ENCODE data around the gene MAFG. TPM values are rescaled to one million over a fixed set of nuclear protein-coding genes. Genes with fewer than 3 reads are reported as not detected.

The MAFG gene
- total RNA-seq, 1 experiment from 2014 or later, result 22.9 TPM

DNA sequence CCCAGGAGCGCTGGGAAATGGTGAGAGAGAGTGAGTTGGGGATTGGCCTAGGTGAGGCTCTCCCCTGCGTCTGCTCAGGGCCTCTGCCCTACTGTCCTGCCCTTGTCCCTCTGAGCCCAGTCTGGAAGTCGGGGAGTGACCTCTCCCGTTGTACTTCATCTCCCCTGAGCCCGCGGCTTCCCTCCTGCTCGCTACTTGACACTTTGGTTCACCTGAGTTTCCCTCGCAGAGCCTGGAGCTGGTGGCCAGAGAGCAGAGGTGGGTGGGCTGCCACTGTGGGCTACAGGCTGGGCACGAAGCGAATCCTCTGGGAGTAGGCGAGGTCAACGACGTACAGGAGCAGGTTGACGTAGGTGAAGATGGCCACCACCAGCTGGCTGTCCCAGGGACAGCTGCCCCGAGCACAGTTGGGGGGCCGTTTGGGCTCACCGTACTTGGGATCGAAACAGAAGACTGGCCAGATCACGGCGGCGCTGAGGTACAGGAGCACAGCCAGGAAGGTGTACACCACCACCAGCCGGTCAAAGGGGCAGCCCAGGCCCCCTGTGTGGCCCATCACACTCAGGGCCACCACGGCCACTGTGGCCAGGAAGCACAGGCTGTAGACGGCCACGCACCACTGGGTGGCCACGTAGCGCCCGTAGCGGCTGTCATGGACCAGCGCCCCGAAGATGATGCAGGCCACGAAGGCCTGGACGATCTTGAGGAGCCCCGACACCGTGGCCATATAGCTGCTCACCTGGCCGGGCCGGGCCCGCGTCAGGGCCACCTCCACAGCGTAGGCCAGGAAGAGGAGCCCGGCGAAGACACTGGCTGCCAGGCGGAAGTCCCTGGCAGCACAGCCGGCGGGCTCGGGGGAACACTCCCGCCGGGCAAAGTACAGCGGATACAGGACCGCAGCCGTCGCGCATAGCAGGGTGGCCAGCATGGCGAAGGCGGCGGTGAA lies 13.3 kb upstream of the MAFG start:
- no peak overlapping the region for H3K27ac ChIP-seq (ENCODE audit: low read length)
- H3K4me2 ChIP-seq (ENCODE audit: low read length), result no peak overlapping the region
- H3F3A ChIP-seq (ENCODE audit: low read length, unreplicated experiment), result no peaks in the 10 kb centered on the region
- no peak for ATAC-seq
- H3K36me3 ChIP-seq (ENCODE audit: low read depth, low read length), result no peaks in the 10 kb centered on the region
- CTCF ChIA-PET, result no interaction called here
- POLR2A ChIA-PET (ENCODE audit: unreplicated experiment), result no interaction called here
- no peak for DNase-seq
- no peaks in the 10 kb centered on the region for H3K27me3 ChIP-seq (ENCODE audit: low read length)
- no peaks in the 10 kb centered on the region for H3K9me2 ChIP-seq (replicated peaks; ENCODE audit: low read length)
- no peak overlapping the region for H2AFZ ChIP-seq (ENCODE audit: low read length)
- no peak overlapping the region for H3K4me3 ChIP-seq (ENCODE audit: low read length)
- H4K20me1 ChIP-seq (ENCODE audit: low read length), result no peaks in the 10 kb centered on the region
- H3K9ac ChIP-seq (ENCODE audit: low read length), result no peak overlapping the region
- no peak for TF ChIP-seq EZH2phosphoT487 (IDR thresholded peaks at IDR 0.05; ENCODE audit: borderline replicate concordance, low read length)
- no TSS peak for BruUV-seq (replicated peaks)
- H3K4me1 ChIP-seq (ENCODE audit: insufficient read depth, low read length), result peaks cover 8% of the 10 kb centered on the region
- intact Hi-C loops (cut with micrococcal nuclease), result no loop called here
- H3K9me3 ChIP-seq (ENCODE audit: low read length), result no peaks in the 10 kb centered on the region
- H3K79me2 ChIP-seq (ENCODE audit: low read length), result peaks cover 11% of the 10 kb centered on the region

DNA sequence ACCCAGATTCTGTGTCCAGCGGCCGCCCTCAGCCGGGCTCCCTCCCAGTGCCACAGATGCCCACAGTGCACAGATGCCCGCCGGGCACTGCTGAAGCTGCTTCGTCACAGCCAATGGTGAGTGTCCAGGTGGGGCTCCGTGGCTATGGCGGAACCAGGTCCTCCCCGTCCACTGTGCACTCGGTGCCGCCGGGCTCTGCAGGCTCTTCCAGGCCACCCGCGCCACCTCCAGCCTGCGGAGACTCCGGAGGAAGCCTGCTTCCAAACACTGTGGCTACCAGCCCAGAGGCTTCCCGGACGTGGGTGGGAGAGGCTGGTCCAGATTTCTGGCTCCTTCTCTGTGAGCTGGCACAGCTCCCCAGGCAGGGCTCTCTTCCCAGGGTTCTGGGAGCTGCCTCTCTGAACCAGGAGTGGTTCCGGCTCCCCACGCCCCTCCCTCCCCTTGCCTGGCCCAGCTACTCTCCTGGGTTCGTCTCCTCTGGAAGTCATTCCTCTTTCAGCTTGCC lies 12.4 kb upstream of the MAFG start:
- no peaks in the 10 kb centered on the region for H3K9me3 ChIP-seq (ENCODE audit: low read length)
- CTCF ChIA-PET, result no interaction called here
- no peaks in the 10 kb centered on the region for H3K27me3 ChIP-seq (ENCODE audit: low read length)
- no TSS peak for BruUV-seq (replicated peaks)
- no peaks in the 10 kb centered on the region for H3K36me3 ChIP-seq (ENCODE audit: low read depth, low read length)
- H3K9ac ChIP-seq (ENCODE audit: low read length), result no peak overlapping the region
- H3K4me1 ChIP-seq (ENCODE audit: insufficient read depth, low read length), result peaks cover 10% of the 10 kb centered on the region
- H4K20me1 ChIP-seq (ENCODE audit: low read length), result no peaks in the 10 kb centered on the region
- no peak overlapping the region for H2AFZ ChIP-seq (ENCODE audit: low read length)
- no peaks in the 10 kb centered on the region for H3F3A ChIP-seq (ENCODE audit: low read length, unreplicated experiment)
- H3K27ac ChIP-seq (ENCODE audit: low read length), result no peak overlapping the region
- DNase-seq (no peak), ATAC-seq (no peak)
- POLR2A ChIA-PET (ENCODE audit: unreplicated experiment), result no interaction called here
- H3K9me2 ChIP-seq (replicated peaks; ENCODE audit: low read length), result no peaks in the 10 kb centered on the region
- no peak overlapping the region for H3K4me2 ChIP-seq (ENCODE audit: low read length)
- H3K4me3 ChIP-seq (ENCODE audit: low read length), result no peak overlapping the region
- TF ChIP-seq EZH2phosphoT487 (IDR thresholded peaks at IDR 0.05; ENCODE audit: borderline replicate concordance, low read length), result no peak
- intact Hi-C loops (cut with micrococcal nuclease), result no loop called here
- peaks cover 19% of the 10 kb centered on the region for H3K79me2 ChIP-seq (ENCODE audit: low read length)

DNA sequence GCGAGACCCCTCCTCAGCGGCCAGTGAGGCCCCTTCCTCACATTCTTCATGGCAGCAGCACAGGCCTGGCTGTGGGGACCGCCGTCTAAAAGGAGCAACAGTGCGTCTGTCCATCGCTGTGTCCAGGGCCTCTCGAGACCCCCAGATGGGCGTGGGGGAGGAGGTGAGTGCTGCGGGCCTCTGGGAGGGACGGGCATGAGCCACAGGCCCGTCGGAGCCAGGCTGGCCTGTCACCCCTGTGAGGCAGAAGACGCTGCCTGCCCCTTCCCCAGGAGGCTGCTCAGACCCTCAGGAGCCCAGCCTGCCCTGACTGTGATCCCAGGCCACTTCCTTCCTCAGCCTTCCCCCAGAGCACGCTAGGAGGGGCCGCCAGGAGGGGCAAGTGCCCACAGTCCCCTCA lies 11.7 kb upstream of the MAFG start:
- no TSS peak for BruUV-seq (replicated peaks)
- no peaks in the 10 kb centered on the region for H4K20me1 ChIP-seq (ENCODE audit: low read length)
- no peak overlapping the region for H3K9ac ChIP-seq (ENCODE audit: low read length)
- H3K27ac ChIP-seq (ENCODE audit: low read length), result no peak overlapping the region
- no peaks in the 10 kb centered on the region for H3F3A ChIP-seq (ENCODE audit: low read length, unreplicated experiment)
- CTCF ChIA-PET, result no interaction called here
- H3K79me2 ChIP-seq (ENCODE audit: low read length), result peaks cover 19% of the 10 kb centered on the region
- no peaks in the 10 kb centered on the region for H3K9me2 ChIP-seq (replicated peaks; ENCODE audit: low read length)
- no peaks in the 10 kb centered on the region for H3K27me3 ChIP-seq (ENCODE audit: low read length)
- H3K36me3 ChIP-seq (ENCODE audit: low read depth, low read length), result no peaks in the 10 kb centered on the region
- H3K4me2 ChIP-seq (ENCODE audit: low read length), result no peak overlapping the region
- intact Hi-C loops (cut with micrococcal nuclease), result no loop called here
- no peak for ATAC-seq
- H3K4me1 ChIP-seq (ENCODE audit: insufficient read depth, low read length), result peaks cover 10% of the 10 kb centered on the region
- POLR2A ChIA-PET (ENCODE audit: unreplicated experiment), result no interaction called here
- no peak overlapping the region for H2AFZ ChIP-seq (ENCODE audit: low read length)
- TF ChIP-seq EZH2 (IDR thresholded peaks at IDR 0.05; ENCODE audit: low read length, unreplicated experiment) (no peak), EZH2phosphoT487 (IDR thresholded peaks at IDR 0.05; ENCODE audit: borderline replicate concordance, low read length) (no peak)
- TF ChIP-seq, protein P1, sequence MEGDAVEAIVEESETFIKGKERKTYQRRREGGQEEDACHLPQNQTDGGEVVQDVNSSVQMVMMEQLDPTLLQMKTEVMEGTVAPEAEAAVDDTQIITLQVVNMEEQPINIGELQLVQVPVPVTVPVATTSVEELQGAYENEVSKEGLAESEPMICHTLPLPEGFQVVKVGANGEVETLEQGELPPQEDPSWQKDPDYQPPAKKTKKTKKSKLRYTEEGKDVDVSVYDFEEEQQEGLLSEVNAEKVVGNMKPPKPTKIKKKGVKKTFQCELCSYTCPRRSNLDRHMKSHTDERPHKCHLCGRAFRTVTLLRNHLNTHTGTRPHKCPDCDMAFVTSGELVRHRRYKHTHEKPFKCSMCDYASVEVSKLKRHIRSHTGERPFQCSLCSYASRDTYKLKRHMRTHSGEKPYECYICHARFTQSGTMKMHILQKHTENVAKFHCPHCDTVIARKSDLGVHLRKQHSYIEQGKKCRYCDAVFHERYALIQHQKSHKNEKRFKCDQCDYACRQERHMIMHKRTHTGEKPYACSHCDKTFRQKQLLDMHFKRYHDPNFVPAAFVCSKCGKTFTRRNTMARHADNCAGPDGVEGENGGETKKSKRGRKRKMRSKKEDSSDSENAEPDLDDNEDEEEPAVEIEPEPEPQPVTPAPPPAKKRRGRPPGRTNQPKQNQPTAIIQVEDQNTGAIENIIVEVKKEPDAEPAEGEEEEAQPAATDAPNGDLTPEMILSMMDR (conservative IDR thresholded peaks at IDR 0.05; ENCODE audit: low read depth, low read length), result no peak
- H3K9me3 ChIP-seq (ENCODE audit: low read length), result no peaks in the 10 kb centered on the region
- no peak for DNase-seq
- H3K4me3 ChIP-seq (ENCODE audit: low read length), result no peak overlapping the region
